Panc1 (cell line): ENCODE measurements around the gene ANO3. TPM values are rescaled to one million over a fixed set of nuclear protein-coding genes. Genes with fewer than 3 reads are reported as not detected.

Source experiments
- ATAC-seq: fragments of 200-7000 bp; cut with Tn5 transposase; 2 replicates; pipeline ENCODE4 v1.9.1; 2020; ENCODE audit warnings: mild to moderate bottlenecking, moderate library complexity
- BruUV-seq: library from RNA; stranded (reverse); fragments of 400-500 nt; replicated peaks from 2 replicates; lab custom pipeline; 2021; lab: Mats Ljungman, UMichigan
- CTCF ChIA-PET: fragments of 300-600 bp; sonication (Branson Sonifier 250); formaldehyde crosslinking; loops from one replicate; lab custom pipeline; 2022; ENCODE audit warnings: antibody characterized with exemption; lab: Charles Lee
- POLR2A ChIA-PET: fragments of 300-600 bp; sonication (Branson Sonifier 250); formaldehyde crosslinking; loops from one replicate; lab custom pipeline; 2022; ENCODE audit warnings: antibody characterized with exemption; lab: Charles Lee
- DNase-seq: peaks from one replicate; pipeline ENCODE4 v3.0.0-alpha.2; 2010; ENCODE audit warnings: low read depth, low spot score
- H3K27ac ChIP-seq: 2 replicates; pipeline ENCODE4 v1.5.1; 2011; ENCODE audit warnings: mild to moderate bottlenecking, low read length, inconsistent platforms
- H3K27me3 ChIP-seq: fragments of 200-500 bp; sonication (Bioruptor generic); 2 replicates; pipeline ENCODE4 v1.6.0; 2014; ENCODE audit warnings: low read length, inconsistent platforms; ENCODE audit not compliant: control insufficient read depth, insufficient read depth
- H3K36me3 ChIP-seq: fragments of 200-500 bp; sonication (Bioruptor generic); 2 replicates; pipeline ENCODE4 v1.5.1; 2014; ENCODE audit warnings: inconsistent platforms, mild to moderate bottlenecking, low read length, moderate library complexity; ENCODE audit not compliant: control insufficient read depth, insufficient read depth
- H3K4me1 ChIP-seq: 2 replicates; pipeline ENCODE4 v1.5.1; 2011; ENCODE audit warnings: inconsistent platforms, mild to moderate bottlenecking, low read length, moderate library complexity; ENCODE audit not compliant: control insufficient read depth, insufficient read depth
- H3K4me3 ChIP-seq, 2 experiments: 2 replicates each; pipeline ENCODE4 v1.5.1; 2011 to 2012; ENCODE audit warnings: low read depth in 2 of 2, low read length in 2 of 2, mild to moderate bottlenecking in 2 of 2, inconsistent platforms in 1 of 2, moderate library complexity in 1 of 2
- H3K9me3 ChIP-seq: fragments of 200-500 bp; sonication (Bioruptor generic); 2 replicates; pipeline ENCODE4 v1.5.1; 2014; ENCODE audit warnings: low read depth, mild to moderate bottlenecking, inconsistent platforms, low read length, moderate library complexity; ENCODE audit not compliant: control insufficient read depth, insufficient read depth
- POLR2AphosphoS5 ChIP-seq: IDR thresholded peaks from 2 replicates; pipeline ENCODE4 v1.6.1; 2012; ENCODE audit warnings: mild to moderate bottlenecking, low read depth, low read length, moderate library complexity
- SIN3A ChIP-seq: IDR thresholded peaks from 2 replicates; pipeline ENCODE4 v1.6.1; 2012; ENCODE audit warnings: low read depth, mild to moderate bottlenecking, low read length, moderate library complexity, borderline replicate concordance; ENCODE audit not compliant: insufficient read depth
- TCF7L2 ChIP-seq: IDR thresholded peaks from 2 replicates; pipeline ENCODE4 v1.6.1; 2011; ENCODE audit warnings: mild to moderate bottlenecking, low read depth, low read length, inconsistent platforms
- in situ Hi-C: cut with HindIII; loops from 2 replicates; pipeline ENCODE4 v1.10.0; 2016; ENCODE audit warnings: low sequenced_read_pairs, low pct_unique_long_range_greater_than_20kb
- intact Hi-C: fragments of 100-400 bp; cut with micrococcal nuclease; formaldehyde crosslinking; loops from one replicate; pipeline ENCODE4 v1.10.0; 2022; ENCODE audit not compliant: unreplicated experiment
- total RNA-seq: library from RNA; stranded (reverse); gene quantifications from one replicate; pipeline ENCODE4 v1.2.1, GENCODE V29; 2021; ENCODE audit not compliant: unreplicated experiment
- TF ChIP-seq, protein P1 (sequence below): fragments of 450-650 bp; IDR thresholded peaks from 2 replicates; pipeline ENCODE4 v1.5.1; 2017; ENCODE audit warnings: mild to moderate bottlenecking
- TF ChIP-seq, protein P2 (sequence below), 2 experiments: IDR thresholded peaks; 2 replicates each; pipeline ENCODE4 v1.6.1; 2011 to 2012; ENCODE audit warnings: low read depth in 2 of 2, control low read depth in 1 of 2, low read length in 1 of 2, mild to moderate bottlenecking in 1 of 2, moderate library complexity in 1 of 2; ENCODE audit not compliant: insufficient read depth in 1 of 2

The ANO3 gene
- total RNA-seq, 1 experiment from 2014 or later: not detected

DNA sequence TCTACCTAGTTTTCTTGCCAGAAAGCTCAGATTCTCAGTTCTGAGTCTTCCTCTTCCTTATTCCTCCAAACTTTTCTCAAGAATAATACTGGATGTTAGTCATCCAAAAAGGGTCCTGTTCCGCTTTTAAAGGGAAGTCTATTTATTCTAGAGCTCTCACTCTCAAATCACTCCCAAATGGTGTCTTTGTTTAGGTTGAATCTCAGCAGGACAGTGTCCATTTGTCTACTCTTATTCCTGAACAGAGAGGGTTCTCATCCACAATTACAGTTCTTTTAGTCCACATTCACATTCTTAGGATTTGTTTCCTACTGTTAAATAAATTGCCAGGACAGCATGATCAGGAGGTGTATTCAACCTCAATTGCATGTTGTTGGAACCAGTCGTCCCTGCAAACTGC is 178.8 kb downstream of the ANO3 start:
- Histone ChIP-seq H3K36me3 (no peaks in the 10 kb centered on the region), H3K4me1 (no peaks in the 10 kb centered on the region), H3K27me3 (no peaks in the 10 kb centered on the region), H3K4me3 (no peak overlapping the region), H3K27ac (no peak overlapping the region), H3K9me3 (no peaks in the 10 kb centered on the region)
- no peak for DNase-seq
- no peak for ATAC-seq
- no TSS peak for BruUV-seq
- intact Hi-C loops (no loop called here), in situ Hi-C loops (no loop called here)
- ChIA-PET CTCF (no interaction called here), POLR2A (no interaction called here)
- no peak for TF ChIP-seq POLR2AphosphoS5
- no peak for TF ChIP-seq SIN3A

DNA sequence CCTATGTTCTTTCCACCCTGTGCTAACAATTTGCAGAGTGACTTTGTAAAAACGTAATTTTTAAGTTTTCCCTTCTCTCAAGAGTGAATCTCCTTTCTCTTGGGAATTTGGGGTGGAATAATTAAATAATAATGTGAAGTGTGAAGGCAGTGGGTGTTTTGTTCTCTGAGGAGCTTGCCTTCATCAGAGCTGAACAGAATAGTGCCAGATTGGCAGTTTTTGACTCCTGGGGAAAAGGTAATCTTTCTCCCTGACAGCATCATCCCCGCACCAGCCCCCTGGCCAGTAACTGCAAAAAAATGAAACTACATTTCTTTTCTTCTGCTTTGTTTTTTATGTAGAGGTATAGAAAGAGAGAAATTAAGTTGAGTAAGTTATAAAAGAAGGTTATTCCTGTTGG is 180.3 kb downstream of the ANO3 start:
- CTCF ChIA-PET: no interaction called here
- H3K9me3 ChIP-seq: no peaks in the 10 kb centered on the region
- TF ChIP-seq SIN3A (no peak), TCF7L2 (no peak), POLR2AphosphoS5 (no peak)
- TF ChIP-seq, protein P1, sequence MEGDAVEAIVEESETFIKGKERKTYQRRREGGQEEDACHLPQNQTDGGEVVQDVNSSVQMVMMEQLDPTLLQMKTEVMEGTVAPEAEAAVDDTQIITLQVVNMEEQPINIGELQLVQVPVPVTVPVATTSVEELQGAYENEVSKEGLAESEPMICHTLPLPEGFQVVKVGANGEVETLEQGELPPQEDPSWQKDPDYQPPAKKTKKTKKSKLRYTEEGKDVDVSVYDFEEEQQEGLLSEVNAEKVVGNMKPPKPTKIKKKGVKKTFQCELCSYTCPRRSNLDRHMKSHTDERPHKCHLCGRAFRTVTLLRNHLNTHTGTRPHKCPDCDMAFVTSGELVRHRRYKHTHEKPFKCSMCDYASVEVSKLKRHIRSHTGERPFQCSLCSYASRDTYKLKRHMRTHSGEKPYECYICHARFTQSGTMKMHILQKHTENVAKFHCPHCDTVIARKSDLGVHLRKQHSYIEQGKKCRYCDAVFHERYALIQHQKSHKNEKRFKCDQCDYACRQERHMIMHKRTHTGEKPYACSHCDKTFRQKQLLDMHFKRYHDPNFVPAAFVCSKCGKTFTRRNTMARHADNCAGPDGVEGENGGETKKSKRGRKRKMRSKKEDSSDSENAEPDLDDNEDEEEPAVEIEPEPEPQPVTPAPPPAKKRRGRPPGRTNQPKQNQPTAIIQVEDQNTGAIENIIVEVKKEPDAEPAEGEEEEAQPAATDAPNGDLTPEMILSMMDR: no peak
- TF ChIP-seq, protein P2, sequence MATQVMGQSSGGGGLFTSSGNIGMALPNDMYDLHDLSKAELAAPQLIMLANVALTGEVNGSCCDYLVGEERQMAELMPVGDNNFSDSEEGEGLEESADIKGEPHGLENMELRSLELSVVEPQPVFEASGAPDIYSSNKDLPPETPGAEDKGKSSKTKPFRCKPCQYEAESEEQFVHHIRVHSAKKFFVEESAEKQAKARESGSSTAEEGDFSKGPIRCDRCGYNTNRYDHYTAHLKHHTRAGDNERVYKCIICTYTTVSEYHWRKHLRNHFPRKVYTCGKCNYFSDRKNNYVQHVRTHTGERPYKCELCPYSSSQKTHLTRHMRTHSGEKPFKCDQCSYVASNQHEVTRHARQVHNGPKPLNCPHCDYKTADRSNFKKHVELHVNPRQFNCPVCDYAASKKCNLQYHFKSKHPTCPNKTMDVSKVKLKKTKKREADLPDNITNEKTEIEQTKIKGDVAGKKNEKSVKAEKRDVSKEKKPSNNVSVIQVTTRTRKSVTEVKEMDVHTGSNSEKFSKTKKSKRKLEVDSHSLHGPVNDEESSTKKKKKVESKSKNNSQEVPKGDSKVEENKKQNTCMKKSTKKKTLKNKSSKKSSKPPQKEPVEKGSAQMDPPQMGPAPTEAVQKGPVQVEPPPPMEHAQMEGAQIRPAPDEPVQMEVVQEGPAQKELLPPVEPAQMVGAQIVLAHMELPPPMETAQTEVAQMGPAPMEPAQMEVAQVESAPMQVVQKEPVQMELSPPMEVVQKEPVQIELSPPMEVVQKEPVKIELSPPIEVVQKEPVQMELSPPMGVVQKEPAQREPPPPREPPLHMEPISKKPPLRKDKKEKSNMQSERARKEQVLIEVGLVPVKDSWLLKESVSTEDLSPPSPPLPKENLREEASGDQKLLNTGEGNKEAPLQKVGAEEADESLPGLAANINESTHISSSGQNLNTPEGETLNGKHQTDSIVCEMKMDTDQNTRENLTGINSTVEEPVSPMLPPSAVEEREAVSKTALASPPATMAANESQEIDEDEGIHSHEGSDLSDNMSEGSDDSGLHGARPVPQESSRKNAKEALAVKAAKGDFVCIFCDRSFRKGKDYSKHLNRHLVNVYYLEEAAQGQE (IDR thresholded peaks at IDR 0.05; ENCODE audit: insufficient read depth in 1 of 2, low read depth in 2 of 2, low read length in 1 of 2): no peak

DNA sequence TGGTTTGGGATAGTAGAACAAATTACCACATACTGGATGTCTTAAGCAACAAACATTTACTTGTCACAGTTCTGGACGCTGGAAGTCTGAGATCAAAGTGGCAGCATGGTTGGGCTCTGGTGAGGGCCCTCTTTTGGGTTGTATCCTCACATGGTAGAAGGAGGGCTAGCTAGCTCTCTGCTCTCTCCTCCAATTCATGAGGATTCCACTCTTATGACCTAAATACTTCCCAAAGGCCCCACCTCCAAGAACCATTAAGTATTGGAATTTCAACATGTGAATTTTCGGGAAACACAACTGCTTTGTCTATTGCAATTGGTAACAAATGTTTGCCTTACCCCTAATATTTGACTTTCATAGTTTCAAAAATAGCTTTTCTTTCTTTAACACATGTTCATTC is 187.5 kb downstream of the ANO3 start:
- H3K36me3 ChIP-seq: no peaks in the 10 kb centered on the region
- no peaks in the 10 kb centered on the region for H3K27me3 ChIP-seq
- intact Hi-C loops: no loop called here
- TF ChIP-seq TCF7L2: no peak
- no peak for TF ChIP-seq POLR2AphosphoS5
- TF ChIP-seq, protein P2 (IDR thresholded peaks at IDR 0.05; ENCODE audit: insufficient read depth in 1 of 2, low read depth in 2 of 2, low read length in 1 of 2): no peak
- H3K4me3 ChIP-seq: no peak overlapping the region
- H3K9me3 ChIP-seq: no peaks in the 10 kb centered on the region
- CTCF ChIA-PET: no interaction called here
- H3K27ac ChIP-seq: no peak overlapping the region
- H3K4me1 ChIP-seq: no peaks in the 10 kb centered on the region
- POLR2A ChIA-PET: no interaction called here
- no peak for DNase-seq
- no peak for ATAC-seq
- in situ Hi-C loops: no loop called here
- no TSS peak for BruUV-seq

More for the DNA sequence above, 180.3 kb downstream of the ANO3 start:
- in situ Hi-C loops: no loop called here
- H3K36me3 ChIP-seq: no peaks in the 10 kb centered on the region
- ATAC-seq (no peak), DNase-seq (no peak)
- intact Hi-C loops: no loop called here
- no peaks in the 10 kb centered on the region for H3K4me1 ChIP-seq
- H3K27me3 ChIP-seq: no peaks in the 10 kb centered on the region
- H3K27ac ChIP-seq: no peak overlapping the region
- no peak overlapping the region for H3K4me3 ChIP-seq
- no TSS peak for BruUV-seq
- POLR2A ChIA-PET: no interaction called here
